Glutamatergic neuron (in vitro differentiated cells): ENCODE data around the gene SLC35A3. TPM values are rescaled to one million over a fixed set of nuclear protein-coding genes. Genes with fewer than 3 reads are reported as not detected.

Experiments used
- DNase-seq: peaks from one replicate; pipeline ENCODE4 v3.0.0; 2022
- H3K27ac Mint-ChIP-seq: one replicate; pipeline ENCODE4 v1.8.0; 2020; ENCODE audit warnings: mild to moderate bottlenecking, mixed read lengths, inconsistent platforms; ENCODE audit not compliant: unreplicated experiment
- H3K27me3 Mint-ChIP-seq: one replicate; pipeline ENCODE4 v1.8.0; 2020; ENCODE audit warnings: mild to moderate bottlenecking, moderate library complexity, mixed read lengths, inconsistent platforms; ENCODE audit not compliant: unreplicated experiment
- H3K36me3 Mint-ChIP-seq: one replicate; pipeline ENCODE4 v1.8.0; 2020; ENCODE audit warnings: mild to moderate bottlenecking, mixed read lengths, inconsistent platforms; ENCODE audit not compliant: unreplicated experiment
- H3K4me1 Mint-ChIP-seq: one replicate; pipeline ENCODE4 v1.8.0; 2020; ENCODE audit warnings: mild to moderate bottlenecking, low read depth, mixed read lengths, inconsistent platforms; ENCODE audit not compliant: unreplicated experiment
- H3K4me3 Mint-ChIP-seq: one replicate; pipeline ENCODE4 v1.8.0; 2020; ENCODE audit warnings: mild to moderate bottlenecking, mixed read lengths, inconsistent platforms; ENCODE audit not compliant: unreplicated experiment
- H3K9me3 Mint-ChIP-seq: one replicate; pipeline ENCODE4 v1.8.0; 2020; ENCODE audit warnings: mild to moderate bottlenecking, moderate library complexity, mixed read lengths, inconsistent platforms; ENCODE audit not compliant: unreplicated experiment
- CTCF ChIP-seq: fragments of 200-600 bp; sonication (generic); IDR thresholded peaks from one replicate; pipeline ENCODE4 v1.5.0; 2021; ENCODE audit not compliant: partially characterized antibody, unreplicated experiment
- total RNA-seq: library from RNA; stranded (reverse); fragmentation: NEBNext Ultra II Directional; extraction: Animal tissue kit (Norgen Biotek cat#: 25700); gene quantifications from one replicate; pipeline ENCODE4 v1.2.1, GENCODE V29; 2021; ENCODE audit not compliant: unreplicated experiment

The SLC35A3 gene
- total RNA-seq, 1 donor from 2014 or later, result 7.7 TPM

- Mint-ChIP-seq H3K9me3 (no peaks in the 10 kb centered on the region), H3K27me3 (no peaks in the 10 kb centered on the region), H3K4me1 (no peaks in the 10 kb centered on the region), H3K4me3 (no peak overlapping the region), H3K27ac (no peak overlapping the region), H3K36me3 (no peaks in the 10 kb centered on the region)
- no peak for DNase-seq
- no peak for TF ChIP-seq CTCF
Observed at GRCh38 chr1:99988210-99988765, 18.5 kb downstream of the SLC35A3 start.

- no peaks in the 10 kb centered on the region for H3K36me3 Mint-ChIP-seq
- H3K27ac Mint-ChIP-seq, result no peak overlapping the region
- TF ChIP-seq CTCF, result no peak
- no peaks in the 10 kb centered on the region for H3K4me1 Mint-ChIP-seq
- H3K27me3 Mint-ChIP-seq, result no peaks in the 10 kb centered on the region
- H3K4me3 Mint-ChIP-seq, result no peak overlapping the region
- no peak for DNase-seq
- H3K9me3 Mint-ChIP-seq, result no peaks in the 10 kb centered on the region
Observed at GRCh38 chr1:99992044-99992722, 22.4 kb downstream of the SLC35A3 start.

DNA sequence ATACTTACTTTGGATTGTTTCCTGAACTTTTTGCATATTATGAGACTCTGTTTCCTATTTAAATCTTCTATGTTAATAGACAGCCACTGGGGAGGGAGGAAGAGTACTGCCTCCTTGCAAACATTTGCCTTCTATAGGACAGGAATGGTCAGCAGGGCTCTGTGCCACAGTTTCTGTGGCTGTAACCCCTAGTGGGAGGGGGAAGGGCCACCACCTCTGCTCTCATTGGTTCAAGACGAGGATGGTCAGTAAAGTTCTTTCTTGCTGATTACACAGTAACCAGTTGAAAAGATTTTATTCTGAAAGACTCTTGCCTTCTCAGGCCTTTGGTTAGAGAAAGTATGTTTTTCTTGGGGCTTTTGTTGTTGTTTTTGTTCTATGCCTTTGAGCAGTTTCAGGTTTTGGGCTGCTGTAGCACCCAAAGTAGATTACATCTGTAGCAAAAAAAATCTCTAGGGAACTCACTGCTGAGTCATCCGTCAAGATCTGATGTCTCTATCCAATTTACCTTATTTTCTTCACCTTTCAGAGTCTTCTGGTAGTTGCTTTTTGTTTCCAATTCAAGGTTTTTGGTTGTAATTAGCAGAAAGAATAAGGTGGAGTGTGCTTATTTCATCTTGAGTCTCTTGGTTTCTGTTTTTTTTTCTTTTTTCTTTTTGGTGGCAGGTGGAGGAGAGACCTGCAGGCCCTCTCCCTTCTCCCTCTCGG lies 23.1 kb downstream of the SLC35A3 start:
- H3K9me3 Mint-ChIP-seq, result no peaks in the 10 kb centered on the region
- no peaks in the 10 kb centered on the region for H3K27me3 Mint-ChIP-seq
- H3K27ac Mint-ChIP-seq, result no peak overlapping the region
- no peak overlapping the region for H3K4me3 Mint-ChIP-seq
- no peaks in the 10 kb centered on the region for H3K4me1 Mint-ChIP-seq
- H3K36me3 Mint-ChIP-seq, result no peaks in the 10 kb centered on the region
- TF ChIP-seq CTCF, result no peak
- DNase-seq, result no peak

GRCh38 chr1:99993468-99993845 lies 23.7 kb downstream of the SLC35A3 start:
- no peak overlapping the region for H3K27ac Mint-ChIP-seq
- H3K4me1 Mint-ChIP-seq, result no peaks in the 10 kb centered on the region
- no peaks in the 10 kb centered on the region for H3K36me3 Mint-ChIP-seq
- no peak for DNase-seq
- TF ChIP-seq CTCF, result no peak
- H3K27me3 Mint-ChIP-seq, result no peaks in the 10 kb centered on the region
- no peak overlapping the region for H3K4me3 Mint-ChIP-seq
- no peaks in the 10 kb centered on the region for H3K9me3 Mint-ChIP-seq

- Mint-ChIP-seq H3K4me3 (no peak overlapping the region), H3K9me3 (no peaks in the 10 kb centered on the region), H3K36me3 (no peaks in the 10 kb centered on the region), H3K27me3 (peaks cover under 1% of the 10 kb centered on the region), H3K27ac (no peak overlapping the region), H3K4me1 (no peaks in the 10 kb centered on the region)
- no peak for TF ChIP-seq CTCF
- no peak for DNase-seq
Observed at GRCh38 chr1:99994496-99994895, 24.7 kb downstream of the SLC35A3 start.
